Right lung (tissue), 5 donors: ENCODE data around the gene P2RY6. TPM values are rescaled to one million over a fixed set of nuclear protein-coding genes. Genes with fewer than 3 reads are reported as not detected.

Experiments used
- DNase-seq, 2 donors: peaks; one replicate each; pipeline ENCODE4 v3.0.0-alpha.2; 2013
- polyA plus RNA-seq, 5 donors: library from polyadenylated mRNA; unstranded; fragments of 120-200 nt; gene quantifications; one replicate each; pipeline versions ENCODE4 v1.2.1 to v1.2.3, GENCODE V29; 2013; ENCODE audit warnings: inconsistent platforms in 1 of 5, low replicate concordance in 1 of 5; ENCODE audit not compliant: insufficient read length in 5 of 5, insufficient read depth in 1 of 5

P2RY6 gene
- polyA plus RNA-seq, 5 donors = 1.2 to 2.7 (median 1.8) TPM

- no peak for DNase-seq
These were observed 2.7 kb downstream of the P2RY6 start for GRCh38 chr11:73274722-73275380.

DNA sequence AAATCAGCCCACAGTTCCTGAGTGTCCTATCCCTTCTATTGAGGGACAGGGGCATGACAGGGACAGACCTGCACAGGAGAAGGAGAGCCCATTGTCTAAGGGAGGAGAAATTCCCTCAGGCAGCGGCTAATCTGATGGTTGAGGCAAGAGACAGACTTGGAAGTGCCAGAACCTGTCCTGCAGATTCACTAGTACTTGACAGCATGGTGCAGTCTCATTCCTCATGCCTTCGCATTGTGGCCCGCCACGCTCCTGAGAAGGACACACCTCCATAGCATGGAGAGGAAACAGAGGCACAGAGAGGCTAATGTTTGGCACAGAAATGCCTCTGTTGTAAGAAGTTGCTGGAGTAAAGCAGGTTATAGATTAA lies 3.2 kb downstream of the P2RY6 start:
- no peak for DNase-seq

DNA sequence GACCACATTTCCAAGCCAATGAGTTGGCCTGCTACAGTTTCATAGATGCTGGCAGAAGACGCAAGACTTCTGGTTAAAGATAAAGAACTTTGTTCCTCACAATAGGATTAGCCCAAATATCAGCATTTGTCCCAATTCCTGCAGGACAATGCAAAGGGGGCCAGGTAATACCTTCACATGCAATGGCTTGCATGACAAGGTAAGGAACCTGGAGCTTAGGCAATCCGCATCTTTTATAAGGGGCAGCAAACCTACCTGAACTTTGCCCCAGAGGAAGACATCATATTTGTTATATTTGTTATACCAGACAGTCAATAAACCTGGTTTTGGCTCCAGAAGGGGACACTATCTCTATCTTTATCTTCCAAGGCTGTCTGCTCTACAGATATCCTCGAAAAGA lies 5.3 kb downstream of the P2RY6 start:
- DNase-seq = no peak

DNA sequence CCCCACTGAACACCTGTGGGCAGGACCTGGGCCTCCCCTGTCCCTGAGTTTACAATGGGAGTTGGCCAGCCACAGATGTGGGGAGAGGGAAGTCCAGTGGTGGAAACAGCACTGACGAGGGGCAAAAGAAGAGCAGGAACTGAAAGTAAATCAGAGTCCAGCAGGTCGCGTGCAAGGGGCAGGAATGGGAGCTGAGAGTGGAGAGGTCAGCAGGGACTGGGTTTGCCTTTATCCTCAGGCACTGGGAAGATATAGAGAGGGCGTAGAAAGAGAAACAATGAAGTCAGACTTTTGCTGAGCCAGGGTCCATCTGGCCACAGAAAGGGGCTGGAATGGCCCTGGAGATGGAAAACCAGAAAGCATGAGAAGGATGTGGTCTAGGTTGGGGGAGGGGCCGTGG lies 8.5 kb downstream of the P2RY6 start:
- no peak for DNase-seq

GRCh38 chr11:73281201-73281741 lies 9.1 kb downstream of the P2RY6 start:
- DNase-seq = no peak

GRCh38 chr11:73281796-73282660 lies 9.9 kb downstream of the P2RY6 start:
- DNase-seq = no peak

GRCh38 chr11:73283276-73284000 lies 11.3 kb downstream of the P2RY6 start:
- DNase-seq = no peak

GRCh38 chr11:73284106-73284505 lies 12.0 kb downstream of the P2RY6 start:
- no peak for DNase-seq

- no peak for DNase-seq
These were observed 13.6 kb downstream of the P2RY6 start for GRCh38 chr11:73285721-73286120.

- DNase-seq = no peak
These were observed 14.2 kb downstream of the P2RY6 start for GRCh38 chr11:73286240-73286810.

GRCh38 chr11:73287400-73288101 lies 15.4 kb downstream of the P2RY6 start:
- no peak for DNase-seq

DNA sequence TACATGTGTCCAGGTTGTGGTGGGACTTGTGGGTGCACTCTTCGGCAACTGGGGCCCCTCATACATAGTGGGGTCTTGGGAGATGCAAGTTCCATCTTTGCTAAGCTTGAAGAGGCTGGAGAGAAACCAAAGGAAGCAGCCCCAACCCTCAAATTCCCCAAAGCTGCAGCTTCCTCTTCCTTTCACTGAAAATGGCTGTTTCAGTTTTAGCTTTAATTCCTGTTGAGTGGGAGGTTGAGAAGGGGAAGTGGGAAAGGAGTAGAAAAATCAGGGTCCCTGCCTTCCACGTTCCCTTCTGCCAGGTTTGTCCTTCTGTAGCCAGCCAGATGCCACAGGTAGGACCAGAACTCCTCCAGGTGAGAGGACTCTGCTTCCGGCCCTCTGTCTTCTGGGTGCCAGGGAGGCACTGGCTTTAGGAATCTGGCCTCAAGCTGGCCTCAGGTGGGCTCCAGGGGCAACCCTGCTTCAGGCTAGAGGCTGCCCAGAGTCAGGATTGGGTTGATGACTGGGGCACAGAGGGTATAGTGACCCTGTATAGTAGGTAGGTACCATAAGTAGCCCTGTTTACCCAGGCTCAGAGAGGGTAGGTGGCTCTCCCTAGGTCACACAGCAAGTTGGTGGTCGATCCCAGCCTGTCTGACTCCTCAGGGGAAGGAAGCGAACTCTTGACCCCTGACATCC lies 16.2 kb downstream of the P2RY6 start:
- no peak for DNase-seq

- DNase-seq = peak; percentile 67 to 74
These were observed 17.0 kb downstream of the P2RY6 start for GRCh38 chr11:73288873-73289707.

DNA sequence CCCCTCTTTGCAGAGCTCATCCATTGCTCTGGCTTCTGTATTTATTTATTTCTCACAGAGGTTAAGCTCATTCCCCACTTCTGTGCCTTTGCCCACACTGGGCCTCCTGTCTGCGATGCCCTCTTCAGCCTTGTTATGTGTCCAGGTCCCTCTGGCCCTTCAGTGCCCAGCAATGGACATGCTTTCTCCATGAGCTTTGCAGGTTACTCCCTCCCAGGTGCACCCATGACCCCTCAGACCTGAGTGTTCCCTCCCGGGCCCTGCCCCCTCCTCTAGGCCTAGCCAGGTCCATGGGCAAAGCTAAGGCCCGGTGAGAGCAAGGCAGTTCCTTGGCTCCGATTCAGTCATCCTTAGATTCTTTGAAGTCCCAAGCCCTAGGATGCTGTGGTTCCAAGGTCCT lies 18.4 kb downstream of the P2RY6 start:
- no peak for DNase-seq

DNA sequence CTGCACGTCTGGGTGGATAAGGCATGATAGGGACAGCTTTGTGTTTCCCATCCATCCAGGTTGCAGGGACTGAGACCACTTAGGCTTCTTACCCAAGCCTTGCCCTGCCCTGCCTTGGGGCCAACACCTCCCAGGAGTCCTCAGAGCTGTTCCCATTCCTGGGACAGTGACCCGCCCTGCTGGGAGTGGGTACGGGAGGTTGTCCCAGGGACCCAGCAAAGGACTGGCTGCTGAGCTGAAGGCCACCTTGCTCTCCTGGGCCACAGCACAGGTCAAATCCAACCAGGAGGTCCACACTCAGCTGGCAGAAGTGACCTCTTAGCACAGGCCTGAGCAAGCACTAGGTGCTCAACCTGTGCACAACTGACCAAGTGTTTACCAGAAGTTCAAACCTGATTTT lies 19.1 kb downstream of the P2RY6 start:
- DNase-seq = no peak

GRCh38 chr11:73291781-73292524 lies 19.8 kb downstream of the P2RY6 start:
- no peak for DNase-seq

DNA sequence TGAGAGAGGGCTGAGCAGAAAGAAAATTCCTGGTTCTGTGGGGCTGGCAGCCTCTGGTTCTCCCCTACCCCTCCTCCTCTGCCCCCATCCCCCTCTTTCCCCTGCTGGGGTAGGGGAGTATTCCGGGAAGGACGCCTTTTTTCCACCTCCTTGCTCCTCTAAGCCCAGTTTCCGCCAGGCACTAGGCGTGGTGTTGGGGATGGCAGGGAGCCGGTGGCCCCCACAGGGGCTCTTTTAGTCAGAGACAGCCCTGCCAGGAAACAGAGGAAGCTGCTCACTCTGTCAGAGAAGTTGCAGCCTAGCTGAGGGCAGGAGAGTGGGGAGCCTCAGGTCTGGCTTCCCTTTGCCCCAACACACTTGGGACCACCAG lies 20.4 kb downstream of the P2RY6 start:
- no peak for DNase-seq

- no peak for DNase-seq
These were observed 21.3 kb downstream of the P2RY6 start for GRCh38 chr11:73293356-73293936.

GRCh38 chr11:73294604-73295003 lies 22.5 kb downstream of the P2RY6 start:
- no peak for DNase-seq
